PFSK-1 (cell line): ENCODE measurements around the gene RPL37.

Source experiments
- FOXP2 ChIP-seq: optimal IDR thresholded peaks from 2 replicates; pipeline ENCODE3; 2011; ENCODE audit warnings: borderline replicate concordance, control low read depth, inconsistent platforms; ENCODE audit not compliant: insufficient read depth; ENCODE audit errors: extremely low read length, extremely low read depth
- POLR2AphosphoS5 ChIP-seq: IDR thresholded peaks from 2 replicates; pipeline ENCODE4 v1.6.1; 2012; ENCODE audit warnings: low read depth, mild to moderate bottlenecking, control low read depth, low read length, moderate library complexity
- SIN3A ChIP-seq: IDR thresholded peaks from 2 replicates; pipeline ENCODE4 v1.6.1; 2012; ENCODE audit warnings: mild to moderate bottlenecking, low read length, moderate library complexity, borderline replicate concordance; ENCODE audit not compliant: insufficient read depth
- TAF1 ChIP-seq: IDR thresholded peaks from 2 replicates; pipeline ENCODE4 v1.6.1; 2012; ENCODE audit warnings: low read length, control low read depth, borderline replicate concordance; ENCODE audit not compliant: insufficient read depth
- TF ChIP-seq, protein P1 (sequence below), 2 experiments: IDR thresholded peaks; 2 replicates each; pipeline versions ENCODE4 v1.6.1 to v1.8.0; 2011 to 2012; ENCODE audit warnings: low read depth in 2 of 2, low read length in 2 of 2, control low read depth in 1 of 2, inconsistent platforms in 1 of 2, mild to moderate bottlenecking in 1 of 2, moderate library complexity in 1 of 2; ENCODE audit not compliant: insufficient read depth in 1 of 2

GRCh38 chr5:40784916-40785315, 50.1 kb downstream of the RPL37 start:
- TF ChIP-seq SIN3A = no peak
- TF ChIP-seq POLR2AphosphoS5 = no peak
- TF ChIP-seq TAF1 = no peak
- TF ChIP-seq, protein P1, sequence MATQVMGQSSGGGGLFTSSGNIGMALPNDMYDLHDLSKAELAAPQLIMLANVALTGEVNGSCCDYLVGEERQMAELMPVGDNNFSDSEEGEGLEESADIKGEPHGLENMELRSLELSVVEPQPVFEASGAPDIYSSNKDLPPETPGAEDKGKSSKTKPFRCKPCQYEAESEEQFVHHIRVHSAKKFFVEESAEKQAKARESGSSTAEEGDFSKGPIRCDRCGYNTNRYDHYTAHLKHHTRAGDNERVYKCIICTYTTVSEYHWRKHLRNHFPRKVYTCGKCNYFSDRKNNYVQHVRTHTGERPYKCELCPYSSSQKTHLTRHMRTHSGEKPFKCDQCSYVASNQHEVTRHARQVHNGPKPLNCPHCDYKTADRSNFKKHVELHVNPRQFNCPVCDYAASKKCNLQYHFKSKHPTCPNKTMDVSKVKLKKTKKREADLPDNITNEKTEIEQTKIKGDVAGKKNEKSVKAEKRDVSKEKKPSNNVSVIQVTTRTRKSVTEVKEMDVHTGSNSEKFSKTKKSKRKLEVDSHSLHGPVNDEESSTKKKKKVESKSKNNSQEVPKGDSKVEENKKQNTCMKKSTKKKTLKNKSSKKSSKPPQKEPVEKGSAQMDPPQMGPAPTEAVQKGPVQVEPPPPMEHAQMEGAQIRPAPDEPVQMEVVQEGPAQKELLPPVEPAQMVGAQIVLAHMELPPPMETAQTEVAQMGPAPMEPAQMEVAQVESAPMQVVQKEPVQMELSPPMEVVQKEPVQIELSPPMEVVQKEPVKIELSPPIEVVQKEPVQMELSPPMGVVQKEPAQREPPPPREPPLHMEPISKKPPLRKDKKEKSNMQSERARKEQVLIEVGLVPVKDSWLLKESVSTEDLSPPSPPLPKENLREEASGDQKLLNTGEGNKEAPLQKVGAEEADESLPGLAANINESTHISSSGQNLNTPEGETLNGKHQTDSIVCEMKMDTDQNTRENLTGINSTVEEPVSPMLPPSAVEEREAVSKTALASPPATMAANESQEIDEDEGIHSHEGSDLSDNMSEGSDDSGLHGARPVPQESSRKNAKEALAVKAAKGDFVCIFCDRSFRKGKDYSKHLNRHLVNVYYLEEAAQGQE (IDR thresholded peaks at IDR 0.05; ENCODE audit: insufficient read depth in 1 of 2, low read depth in 2 of 2, low read length in 2 of 2) = no peak
- no peak for TF ChIP-seq FOXP2
